SK-N-MC (cell line): ENCODE data around the gene LRRN2.

ENCODE experiments used
- EZH2 ChIP-seq: fragments of 200-600 bp; sonication (generic); IDR thresholded peaks from one replicate; pipeline ENCODE4 v1.6.1; 2017; ENCODE audit warnings: antibody characterized with exemption
- FOXP2 ChIP-seq: optimal IDR thresholded peaks from 2 replicates; pipeline ENCODE3; 2011; ENCODE audit warnings: mild to moderate bottlenecking, moderate library complexity; ENCODE audit not compliant: insufficient read depth; ENCODE audit errors: extremely low read length, control extremely low read depth
- POLR2AphosphoS5 ChIP-seq: IDR thresholded peaks from 2 replicates; pipeline ENCODE4 v1.6.1; 2012; ENCODE audit warnings: mild to moderate bottlenecking, low read depth, low read length, borderline replicate concordance

DNA sequence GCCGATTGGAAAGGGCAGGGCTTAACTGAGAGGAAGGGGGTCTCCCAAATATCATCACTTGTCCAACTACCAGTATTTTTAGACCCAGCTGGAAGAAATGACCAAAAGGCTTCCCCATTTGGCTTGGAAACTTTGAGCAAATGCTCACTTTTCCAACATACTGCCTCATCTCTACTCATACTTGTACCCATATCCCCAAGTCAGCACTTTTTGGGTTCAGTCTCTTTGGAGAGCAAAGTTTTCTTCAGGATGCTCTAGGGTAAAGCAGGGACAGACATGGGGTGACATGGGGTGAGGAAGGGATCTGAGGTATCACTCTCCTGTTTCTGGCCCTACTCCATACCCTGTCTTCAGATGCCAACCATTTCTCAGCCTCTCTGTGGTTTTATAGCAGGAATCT, 27.2 kb downstream of the LRRN2 start:
- no peak for TF ChIP-seq POLR2AphosphoS5
- TF ChIP-seq EZH2: no peak
- no peak for TF ChIP-seq FOXP2
